ENCODE measurements around the gene RABEP1.
"Not testable (repeated sequence)": the region's sequence is repeated elsewhere in the genome, so short reads cannot be mapped to it uniquely, and the experiment has no call there.

The RABEP1 gene, protein sequence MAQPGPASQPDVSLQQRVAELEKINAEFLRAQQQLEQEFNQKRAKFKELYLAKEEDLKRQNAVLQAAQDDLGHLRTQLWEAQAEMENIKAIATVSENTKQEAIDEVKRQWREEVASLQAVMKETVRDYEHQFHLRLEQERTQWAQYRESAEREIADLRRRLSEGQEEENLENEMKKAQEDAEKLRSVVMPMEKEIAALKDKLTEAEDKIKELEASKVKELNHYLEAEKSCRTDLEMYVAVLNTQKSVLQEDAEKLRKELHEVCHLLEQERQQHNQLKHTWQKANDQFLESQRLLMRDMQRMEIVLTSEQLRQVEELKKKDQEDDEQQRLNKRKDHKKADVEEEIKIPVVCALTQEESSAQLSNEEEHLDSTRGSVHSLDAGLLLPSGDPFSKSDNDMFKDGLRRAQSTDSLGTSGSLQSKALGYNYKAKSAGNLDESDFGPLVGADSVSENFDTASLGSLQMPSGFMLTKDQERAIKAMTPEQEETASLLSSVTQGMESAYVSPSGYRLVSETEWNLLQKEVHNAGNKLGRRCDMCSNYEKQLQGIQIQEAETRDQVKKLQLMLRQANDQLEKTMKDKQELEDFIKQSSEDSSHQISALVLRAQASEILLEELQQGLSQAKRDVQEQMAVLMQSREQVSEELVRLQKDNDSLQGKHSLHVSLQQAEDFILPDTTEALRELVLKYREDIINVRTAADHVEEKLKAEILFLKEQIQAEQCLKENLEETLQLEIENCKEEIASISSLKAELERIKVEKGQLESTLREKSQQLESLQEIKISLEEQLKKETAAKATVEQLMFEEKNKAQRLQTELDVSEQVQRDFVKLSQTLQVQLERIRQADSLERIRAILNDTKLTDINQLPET

DNA sequence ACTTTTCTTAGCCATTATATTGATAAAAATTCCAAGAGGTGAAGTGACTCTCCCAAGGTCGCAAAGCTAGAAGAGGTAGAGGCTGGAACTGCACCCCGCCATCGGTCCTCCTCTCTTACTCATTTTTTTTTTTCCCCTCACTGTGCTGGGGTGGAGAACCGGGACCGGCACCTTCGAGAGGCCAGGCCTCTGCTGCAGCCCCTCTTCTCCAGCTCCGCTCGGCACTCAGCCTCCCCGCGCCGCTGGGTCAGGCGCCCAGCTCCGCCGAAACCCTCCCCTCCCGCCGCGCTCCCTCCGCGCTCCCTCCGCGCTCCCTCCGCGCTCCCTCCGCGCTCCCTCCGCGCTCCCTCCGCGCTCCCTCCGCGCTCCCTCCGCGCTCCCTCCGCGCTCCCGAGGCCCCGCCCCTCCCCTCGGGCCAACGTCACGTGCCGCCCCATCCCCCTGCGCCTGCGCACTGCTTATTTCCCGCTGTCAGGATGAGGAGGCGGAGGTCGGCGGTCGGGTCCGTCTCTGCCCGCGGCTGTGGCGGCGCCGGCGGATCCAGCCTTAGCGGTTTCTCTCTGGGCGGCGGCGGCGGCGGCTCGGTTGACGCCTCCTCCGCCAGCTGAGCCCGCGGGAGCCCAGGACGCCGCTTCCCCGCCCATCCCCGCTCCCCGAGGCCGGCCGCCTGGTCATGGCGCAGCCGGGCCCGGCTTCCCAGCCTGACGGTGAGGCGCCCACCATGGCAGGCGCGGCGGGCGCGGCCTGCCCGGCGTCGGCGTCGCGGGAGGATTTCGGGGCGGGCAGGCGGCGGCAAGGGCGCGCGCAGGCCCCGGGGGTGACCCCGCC is at the start of gene RABEP1:
Gene RABEP1 (plus strand): TSS at position 471 of the 828 bp plus-strand sequence. CDS start 203 bp downstream, at position 674.
- Mint-ChIP-seq H3K4me3 (peak within 1 kb of the TSS; percentile 83), H3K27me3 (no peaks in the 10 kb centered on the region), H3K36me3 (peaks cover 11% of the 10 kb centered on the region), H3K9me3 (no peaks in the 10 kb centered on the region), H3K27ac (peak within 1 kb of the TSS; percentile 97), H3K4me1 (peaks cover 37% of the 10 kb centered on the region)

DNA sequence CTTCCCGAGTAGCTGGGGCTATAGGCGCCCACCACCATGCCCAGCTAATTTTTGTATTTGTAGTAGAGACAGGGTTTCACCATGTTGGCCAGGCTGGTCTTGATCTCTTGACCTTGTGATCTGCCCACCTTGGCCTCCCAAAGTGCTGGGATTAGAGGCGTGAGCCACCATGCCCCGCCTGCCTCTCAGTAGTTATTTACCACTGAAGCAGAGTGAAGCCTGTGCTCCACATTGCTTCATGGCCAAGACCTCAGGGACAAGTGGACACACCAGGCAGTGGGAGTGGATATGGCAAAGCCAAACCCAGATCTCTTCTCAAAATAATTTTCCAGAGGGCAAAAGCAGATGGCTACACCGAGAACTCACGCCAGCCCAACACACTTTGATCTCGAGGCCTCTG is 48.6 kb upstream of the RABEP1 start:
- not testable (repeated sequence) for H3K9me3 Mint-ChIP-seq, H3K27me3 Mint-ChIP-seq, H3K27ac Mint-ChIP-seq, H3K4me3 Mint-ChIP-seq, H3K36me3 Mint-ChIP-seq
- peaks cover 27% of the 10 kb centered on the region for H3K4me1 Mint-ChIP-seq

DNA sequence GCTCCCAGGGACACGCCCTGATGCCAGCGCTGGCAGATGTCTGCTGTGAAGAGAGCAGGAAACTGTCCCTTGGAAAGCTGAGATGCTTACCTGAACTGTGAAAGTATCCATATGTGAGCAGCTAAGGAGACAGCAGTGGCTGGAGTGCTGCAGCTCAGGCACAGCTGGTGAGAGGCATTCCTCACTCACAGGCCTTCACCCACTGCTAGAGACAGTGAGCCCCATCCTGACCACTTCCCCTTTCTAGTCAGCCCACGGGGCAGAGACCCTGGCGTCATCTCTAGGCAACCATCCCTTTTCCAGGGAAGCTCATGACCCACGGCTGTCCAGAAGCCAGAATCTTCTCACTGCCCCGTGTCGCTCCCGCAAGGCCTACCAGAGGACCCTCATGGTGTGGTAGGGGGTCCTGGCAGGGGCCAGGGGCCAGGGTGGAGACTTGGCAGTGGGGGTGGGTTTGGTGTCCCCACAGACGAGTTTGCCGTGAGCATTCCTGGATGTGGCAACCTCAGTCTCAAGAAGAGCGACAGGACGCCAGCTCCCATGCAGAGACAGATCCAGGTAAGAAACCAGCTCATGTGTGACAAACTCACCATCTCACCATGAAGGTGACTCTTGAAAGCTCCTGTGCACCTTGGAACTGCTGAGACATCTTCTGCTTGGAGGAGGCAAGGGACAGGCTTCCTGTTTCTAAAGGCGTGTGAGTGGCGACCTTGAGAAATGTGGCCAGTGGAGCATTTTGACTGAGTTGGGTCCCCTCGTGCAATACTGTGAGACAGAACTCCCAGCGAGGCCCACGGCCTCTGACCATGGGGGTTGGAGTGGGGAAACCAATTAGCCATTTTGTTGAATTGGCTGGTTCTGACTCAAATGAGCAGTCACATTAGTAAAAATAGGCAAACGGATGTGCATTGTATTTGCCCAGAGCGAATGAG is 47.2 kb upstream of the RABEP1 start, which contains the start of gene SCIMP:
Gene SCIMP (minus strand): TSS at position 216 of the 932 bp plus-strand sequence. CDS start 105 bp downstream, at position 111.
- Mint-ChIP-seq H3K27me3 (no peaks in the 10 kb centered on the region), H3K27ac (peak within 1 kb of the TSS; percentile 55), H3K4me1 (peaks cover 23% of the 10 kb centered on the region), H3K4me3 (no peak within 1 kb of the TSS), H3K9me3 (no peaks in the 10 kb centered on the region), H3K36me3 (peaks cover 4% of the 10 kb centered on the region)

- no peaks in the 10 kb centered on the region for H3K27me3 Mint-ChIP-seq
- H3K27ac Mint-ChIP-seq = no peak overlapping the region
- H3K9me3 Mint-ChIP-seq = no peaks in the 10 kb centered on the region
- no peak overlapping the region for H3K4me3 Mint-ChIP-seq
- H3K4me1 Mint-ChIP-seq = peaks cover 29% of the 10 kb centered on the region
- no peaks in the 10 kb centered on the region for H3K36me3 Mint-ChIP-seq
These were observed 45.0 kb upstream of the RABEP1 start for GRCh38 chr17:5236938-5237540.

DNA sequence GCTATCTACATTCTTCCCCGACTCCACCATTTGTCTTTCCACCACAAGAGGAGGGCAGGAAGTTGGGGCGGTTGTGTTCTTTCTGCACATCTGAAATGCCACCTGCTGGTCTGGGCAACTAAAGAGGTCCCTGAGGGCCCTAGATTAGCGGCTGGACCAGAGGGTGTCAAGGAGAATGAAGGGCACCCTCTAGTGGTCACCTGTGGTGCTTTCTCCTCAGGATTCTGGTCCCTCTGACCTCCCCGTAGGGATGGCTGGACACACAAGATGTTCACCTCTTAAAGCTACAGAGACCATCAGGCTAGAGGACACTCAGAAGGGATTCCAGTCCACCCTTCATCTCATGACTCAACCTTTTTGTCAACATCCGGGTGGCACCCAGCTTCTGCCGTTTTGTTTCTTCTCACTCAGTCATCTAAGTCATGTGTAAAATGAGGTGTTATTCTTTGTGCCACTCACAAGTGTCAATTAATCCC is 44.5 kb upstream of the RABEP1 start:
- Mint-ChIP-seq H3K4me1 (peaks cover 33% of the 10 kb centered on the region), H3K4me3 (no peak overlapping the region), H3K27me3 (no peaks in the 10 kb centered on the region), H3K9me3 (no peaks in the 10 kb centered on the region), H3K36me3 (no peaks in the 10 kb centered on the region), H3K27ac (no peak overlapping the region)

- no peaks in the 10 kb centered on the region for H3K36me3 Mint-ChIP-seq
- no peaks in the 10 kb centered on the region for H3K9me3 Mint-ChIP-seq
- peaks cover 41% of the 10 kb centered on the region for H3K4me1 Mint-ChIP-seq
- no peaks in the 10 kb centered on the region for H3K27me3 Mint-ChIP-seq
- H3K27ac Mint-ChIP-seq = no peak overlapping the region
- H3K4me3 Mint-ChIP-seq = no peak overlapping the region
These were observed 43.8 kb upstream of the RABEP1 start for GRCh38 chr17:5238333-5238732.

GRCh38 chr17:5239769-5240168 is 42.3 kb upstream of the RABEP1 start:
- not testable (repeated sequence) for H3K36me3 Mint-ChIP-seq, H3K9me3 Mint-ChIP-seq, H3K27ac Mint-ChIP-seq, H3K4me3 Mint-ChIP-seq, H3K27me3 Mint-ChIP-seq
- peaks cover 47% of the 10 kb centered on the region for H3K4me1 Mint-ChIP-seq

DNA sequence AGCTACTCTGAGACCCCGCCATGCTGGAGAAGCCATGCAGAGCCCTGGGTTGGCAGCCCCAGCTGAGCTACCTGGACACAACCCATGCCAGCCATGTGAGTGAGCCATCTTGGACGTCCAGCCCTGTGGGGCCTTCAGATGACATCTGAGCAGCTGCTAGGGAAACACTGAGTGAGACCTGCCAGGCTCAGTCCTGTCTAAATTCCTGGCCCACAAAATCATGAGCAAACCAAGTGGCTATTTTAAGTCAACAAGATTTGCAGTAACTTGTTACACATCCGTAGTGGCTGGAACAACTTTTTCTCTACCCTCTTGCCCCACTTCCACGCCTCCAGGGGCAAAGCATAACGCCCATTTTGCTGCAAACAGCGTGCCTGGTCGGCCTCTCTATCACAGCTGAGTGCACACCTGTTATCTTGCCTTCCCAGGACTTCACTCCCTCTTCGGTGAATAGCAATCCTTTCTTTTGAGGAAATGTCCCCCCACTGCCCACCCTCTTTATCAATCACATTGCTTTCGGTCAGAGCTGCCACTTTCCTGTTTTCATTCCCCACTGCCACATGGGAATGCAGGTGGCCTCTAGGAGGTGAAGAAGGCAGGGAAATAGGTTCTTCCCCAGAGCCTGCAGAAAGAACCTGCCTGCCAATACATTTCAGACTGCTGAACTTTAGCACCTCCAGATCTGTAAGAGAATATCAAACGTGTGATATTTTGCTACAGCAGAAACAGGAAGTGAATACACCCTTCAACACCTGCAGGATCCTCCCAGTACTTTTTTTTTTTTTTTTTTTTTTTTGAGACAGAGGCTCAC is 40.0 kb upstream of the RABEP1 start:
- no peaks in the 10 kb centered on the region for H3K9me3 Mint-ChIP-seq
- H3K27ac Mint-ChIP-seq = peak overlapping the region; percentile 96
- peak overlapping the region; percentile 73 for H3K4me3 Mint-ChIP-seq
- H3K27me3 Mint-ChIP-seq = no peaks in the 10 kb centered on the region
- H3K36me3 Mint-ChIP-seq = no peaks in the 10 kb centered on the region
- peaks cover 43% of the 10 kb centered on the region for H3K4me1 Mint-ChIP-seq

DNA sequence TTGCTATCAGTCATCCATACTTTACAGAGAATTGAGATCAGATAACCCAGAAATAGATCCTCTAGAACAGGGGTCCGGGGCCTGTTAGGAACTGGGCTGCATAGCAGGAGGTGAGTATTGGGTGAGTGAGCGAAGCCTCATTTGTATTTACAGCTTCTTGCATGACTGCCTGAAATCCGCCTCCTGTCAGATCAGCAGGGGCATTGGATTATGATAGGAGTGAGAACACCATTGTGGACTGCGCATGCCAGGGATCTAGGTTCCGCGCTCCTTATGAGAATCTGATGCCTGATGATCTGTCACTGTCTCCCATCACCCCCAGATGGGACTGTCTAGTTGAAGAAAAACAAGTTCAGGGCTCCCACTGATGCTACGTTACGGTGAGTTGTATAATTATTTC is 34.5 kb upstream of the RABEP1 start:
- H3K27ac Mint-ChIP-seq = no peak overlapping the region
- no peak overlapping the region for H3K4me3 Mint-ChIP-seq
- no peaks in the 10 kb centered on the region for H3K27me3 Mint-ChIP-seq
- H3K36me3 Mint-ChIP-seq = no peaks in the 10 kb centered on the region
- no peaks in the 10 kb centered on the region for H3K9me3 Mint-ChIP-seq
- H3K4me1 Mint-ChIP-seq = peaks cover 18% of the 10 kb centered on the region

- Mint-ChIP-seq H3K4me1 (peaks cover 9% of the 10 kb centered on the region), H3K9me3 (no peaks in the 10 kb centered on the region), H3K27ac (no peak overlapping the region)
These were observed 33.1 kb upstream of the RABEP1 start for GRCh38 chr17:5248821-5249479.

DNA sequence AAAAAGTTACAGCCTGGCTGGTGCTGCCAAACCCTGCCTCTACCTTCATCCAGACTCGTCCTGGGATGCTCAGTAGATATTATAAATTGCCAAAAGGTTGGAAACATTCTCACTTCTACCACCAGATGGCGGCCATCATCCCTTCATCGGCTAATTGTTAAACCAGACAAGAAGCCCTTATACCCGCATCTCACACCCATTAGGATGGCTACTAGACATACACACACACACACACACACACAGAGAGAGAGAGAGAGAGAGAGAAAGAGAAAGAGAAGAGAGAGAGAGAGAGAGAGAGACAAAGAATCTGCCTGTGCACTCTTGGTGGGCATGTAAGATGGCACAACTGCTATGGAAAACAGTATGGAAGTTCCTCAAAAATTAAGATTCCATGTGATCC is 32.5 kb upstream of the RABEP1 start:
- Mint-ChIP-seq H3K4me3 (no peak overlapping the region), H3K27me3 (no peaks in the 10 kb centered on the region), H3K4me1 (peaks cover 5% of the 10 kb centered on the region), H3K9me3 (no peaks in the 10 kb centered on the region), H3K27ac (peak overlapping the region; percentile 6), H3K36me3 (no peaks in the 10 kb centered on the region)

More at GRCh38 chr17:5248821-5249479, 33.1 kb upstream of the RABEP1 start:
- Mint-ChIP-seq H3K36me3 (no peaks in the 10 kb centered on the region), H3K27me3 (no peaks in the 10 kb centered on the region), H3K4me3 (no peak overlapping the region)

GRCh38 chr17:5254414-5254813 is 27.7 kb upstream of the RABEP1 start:
- Mint-ChIP-seq H3K4me3 (no peak overlapping the region), H3K36me3 (no peaks in the 10 kb centered on the region), H3K27ac (no peak overlapping the region)

DNA sequence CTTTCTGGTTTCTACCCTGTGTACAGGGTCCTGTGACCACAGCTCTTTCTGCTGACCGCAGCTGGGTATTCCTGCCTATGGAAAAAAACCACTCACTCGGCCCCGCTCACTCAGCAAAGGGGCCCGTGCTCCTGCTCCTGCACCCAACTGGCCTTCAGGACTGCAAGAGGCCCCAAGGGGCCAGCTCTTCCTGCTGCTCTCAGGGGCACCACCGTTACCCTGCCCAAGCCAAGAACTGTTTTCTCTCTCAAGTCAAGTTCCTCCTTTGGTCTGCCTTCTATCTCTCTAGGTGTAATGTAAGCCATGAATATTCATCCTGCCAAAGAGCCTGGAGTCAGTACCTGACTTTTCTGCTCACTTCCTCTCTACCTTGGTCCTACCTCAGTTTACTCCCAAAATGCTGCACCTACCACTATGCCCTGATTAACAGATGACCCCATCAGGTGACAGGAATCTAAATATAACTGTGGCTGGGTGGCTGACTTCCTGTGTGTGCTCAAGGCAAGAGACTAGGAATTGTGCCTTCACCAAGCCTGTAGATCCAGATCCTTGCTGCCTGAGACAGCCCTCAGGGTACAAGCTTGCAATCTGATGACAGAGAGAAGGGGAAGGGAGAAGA is 27.1 kb upstream of the RABEP1 start:
- Mint-ChIP-seq H3K9me3 (no peaks in the 10 kb centered on the region), H3K4me3 (no peak overlapping the region), H3K27ac (peak overlapping the region; percentile 31), H3K36me3 (no peaks in the 10 kb centered on the region), H3K27me3 (no peaks in the 10 kb centered on the region), H3K4me1 (peaks cover 7% of the 10 kb centered on the region)

More at GRCh38 chr17:5254414-5254813, 27.7 kb upstream of the RABEP1 start:
- no peaks in the 10 kb centered on the region for H3K27me3 Mint-ChIP-seq
- H3K9me3 Mint-ChIP-seq = no peaks in the 10 kb centered on the region
- H3K4me1 Mint-ChIP-seq = peaks cover 12% of the 10 kb centered on the region
